Measurements from ENCODE around the gene ATG7. TPM values are rescaled to one million over a fixed set of nuclear protein-coding genes. Genes with fewer than 3 reads are reported as not detected.
A peak's percentile ranks its signal among the peaks of the same experiment; 100 is the strongest.

The ATG7 gene
- total RNA-seq, 1 donor from 2014 or later, result 55.0 TPM

GRCh38 chr3:11431319-11431718 lies 159.1 kb downstream of the ATG7 start:
- Histone ChIP-seq H3K4me3 (no peak overlapping the region), H3K4me1 (peaks cover 50% of the 10 kb centered on the region), H3K27me3 (no peaks in the 10 kb centered on the region), H3K9me3 (no peaks in the 10 kb centered on the region), H3K36me3 (no peaks in the 10 kb centered on the region), H3K27ac (peak overlapping the region; percentile 56)
- intact Hi-C loops (cut with DNase I), result no loop called here
- no peak for TF ChIP-seq POLR2A (IDR thresholded peaks at IDR 0.05)
- no peak for TF ChIP-seq POLR2AphosphoS5 (IDR thresholded peaks at IDR 0.05; ENCODE audit: insufficient read depth in 1 of 2, low read depth in 1 of 2)
- no peak for TF ChIP-seq CTCF (IDR thresholded peaks at IDR 0.05)
- DNase-seq (ENCODE audit: extremely low spot score in 2 of 2), result no peak

- no peak for TF ChIP-seq POLR2AphosphoS5 (IDR thresholded peaks at IDR 0.05; ENCODE audit: insufficient read depth in 1 of 2, low read depth in 1 of 2)
- TF ChIP-seq CTCF (IDR thresholded peaks at IDR 0.05), result no peak
- TF ChIP-seq POLR2A (IDR thresholded peaks at IDR 0.05), result no peak
- peak overlapping the region; percentile 38 for H3K27ac ChIP-seq
- peaks cover 56% of the 10 kb centered on the region for H3K4me1 ChIP-seq
- no peak overlapping the region for H3K4me3 ChIP-seq
- H3K36me3 ChIP-seq, result no peaks in the 10 kb centered on the region
- no peak for DNase-seq (ENCODE audit: extremely low spot score in 2 of 2)
- intact Hi-C loops (cut with DNase I), result no loop called here
- H3K9me3 ChIP-seq, result no peaks in the 10 kb centered on the region
- H3K27me3 ChIP-seq, result no peaks in the 10 kb centered on the region
Observed at GRCh38 chr3:11434017-11434526, 161.9 kb downstream of the ATG7 start.

- intact Hi-C loops (cut with DNase I), result no loop called here
- Histone ChIP-seq H3K27me3 (no peaks in the 10 kb centered on the region), H3K4me3 (no peak overlapping the region), H3K27ac (peak overlapping the region; percentile 38), H3K4me1 (peaks cover 56% of the 10 kb centered on the region), H3K9me3 (no peaks in the 10 kb centered on the region), H3K36me3 (no peaks in the 10 kb centered on the region)
- DNase-seq (ENCODE audit: extremely low spot score in 2 of 2), result no peak
- TF ChIP-seq CTCF (IDR thresholded peaks at IDR 0.05) (no peak), POLR2A (IDR thresholded peaks at IDR 0.05) (no peak), POLR2AphosphoS5 (IDR thresholded peaks at IDR 0.05; ENCODE audit: insufficient read depth in 1 of 2, low read depth in 1 of 2) (no peak)
Observed at GRCh38 chr3:11434563-11435096, 162.4 kb downstream of the ATG7 start.

- Histone ChIP-seq H3K36me3 (no peaks in the 10 kb centered on the region), H3K4me3 (no peak overlapping the region), H3K4me1 (peaks cover 51% of the 10 kb centered on the region), H3K27ac (peak overlapping the region; percentile 38), H3K27me3 (no peaks in the 10 kb centered on the region), H3K9me3 (no peaks in the 10 kb centered on the region)
- no peak for DNase-seq (ENCODE audit: extremely low spot score in 2 of 2)
- no peak for TF ChIP-seq POLR2AphosphoS5 (IDR thresholded peaks at IDR 0.05; ENCODE audit: insufficient read depth in 1 of 2, low read depth in 1 of 2)
- intact Hi-C loops (cut with DNase I), result no loop called here
Observed at GRCh38 chr3:11435440-11436165, 163.4 kb downstream of the ATG7 start.

- TF ChIP-seq CTCF (IDR thresholded peaks at IDR 0.05) (no peak), POLR2A (IDR thresholded peaks at IDR 0.05) (no peak), POLR2AphosphoS5 (IDR thresholded peaks at IDR 0.05; ENCODE audit: insufficient read depth in 1 of 2, low read depth in 1 of 2) (no peak)
- no peak for DNase-seq (ENCODE audit: extremely low spot score in 2 of 2)
- Histone ChIP-seq H3K4me3 (no peak overlapping the region), H3K27me3 (no peaks in the 10 kb centered on the region), H3K36me3 (no peaks in the 10 kb centered on the region), H3K4me1 (peaks cover 39% of the 10 kb centered on the region), H3K9me3 (no peaks in the 10 kb centered on the region), H3K27ac (no peak overlapping the region)
- intact Hi-C loops (cut with DNase I), result no loop called here
Observed at GRCh38 chr3:11436775-11437174, 164.6 kb downstream of the ATG7 start.

Measured in vagina (tissue), 2 donors.